NCI-H1694 (cell line): ENCODE data around the gene NEUROG3.
"Not testable (repeated sequence)": the region's sequence is repeated elsewhere in the genome, so short reads cannot be mapped to it uniquely, and the experiment has no call there.

Source experiments
- DNase-seq: peaks from one replicate; lab custom pipeline; 2025; lab: John Stamatoyannopoulos, UW

Gene NEUROG3

GRCh38 chr10:69571618-69572158 lies 1.5 kb downstream of the NEUROG3 start:
- DNase-seq = no peak

- no peak for DNase-seq
These were observed 3.0 kb downstream of the NEUROG3 start for GRCh38 chr10:69570050-69570816.

- DNase-seq = no peak
These were observed 3.8 kb downstream of the NEUROG3 start for GRCh38 chr10:69569396-69569934.

GRCh38 chr10:69568472-69569395 lies 4.5 kb downstream of the NEUROG3 start:
- DNase-seq = no peak

- no peak for DNase-seq
These were observed 5.3 kb downstream of the NEUROG3 start for GRCh38 chr10:69567920-69568319.

DNA sequence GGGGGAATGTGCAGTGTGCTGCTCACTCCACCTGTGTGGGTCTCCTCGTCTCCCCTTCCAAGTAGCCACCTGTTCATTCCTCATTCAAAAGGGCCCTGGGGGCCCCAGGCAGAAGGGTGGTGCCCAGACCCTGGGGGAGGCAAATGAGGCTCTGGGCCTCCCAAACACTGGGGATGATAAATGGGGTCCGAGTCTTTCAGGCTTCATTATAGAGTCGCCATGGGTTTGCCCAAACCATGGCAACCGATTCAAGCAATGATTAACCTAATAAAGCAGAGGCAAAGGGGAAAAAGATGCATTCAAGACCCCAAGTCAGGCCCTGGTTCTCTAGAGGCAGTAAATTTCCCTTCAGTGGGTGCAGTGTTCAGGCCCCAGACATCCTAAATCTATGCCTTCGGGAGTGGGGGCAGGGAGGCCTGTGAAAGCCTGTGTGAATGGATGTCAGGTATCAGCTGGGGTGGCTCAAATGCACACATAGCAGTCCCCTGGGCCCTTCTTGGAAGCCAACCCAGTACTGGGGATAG lies 10.4 kb downstream of the NEUROG3 start:
- DNase-seq = no peak

GRCh38 chr10:69559525-69559924 lies 13.7 kb downstream of the NEUROG3 start:
- no peak for DNase-seq

- DNase-seq = no peak
These were observed 14.7 kb downstream of the NEUROG3 start for GRCh38 chr10:69558559-69558958.

DNA sequence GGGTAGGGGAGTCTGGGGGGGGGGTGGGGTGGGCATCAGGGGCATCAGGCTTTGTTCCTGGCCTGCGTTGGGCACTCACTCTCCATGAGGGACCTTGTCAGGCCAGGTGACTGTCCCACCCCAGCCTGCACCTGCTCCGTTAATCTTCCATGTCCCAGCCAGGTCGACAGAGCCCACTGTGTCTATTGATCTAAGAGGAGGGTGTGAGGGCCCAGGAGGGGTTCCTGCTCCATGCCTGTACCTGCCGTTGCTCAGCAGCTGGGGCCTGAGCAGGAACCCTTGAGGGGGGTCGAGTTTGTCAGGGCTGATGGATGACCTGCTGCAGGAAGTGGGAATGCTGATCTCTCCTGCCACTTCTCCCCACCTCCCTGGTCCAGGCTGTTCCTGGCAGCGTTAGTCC lies 18.6 kb downstream of the NEUROG3 start:
- no peak for DNase-seq

DNA sequence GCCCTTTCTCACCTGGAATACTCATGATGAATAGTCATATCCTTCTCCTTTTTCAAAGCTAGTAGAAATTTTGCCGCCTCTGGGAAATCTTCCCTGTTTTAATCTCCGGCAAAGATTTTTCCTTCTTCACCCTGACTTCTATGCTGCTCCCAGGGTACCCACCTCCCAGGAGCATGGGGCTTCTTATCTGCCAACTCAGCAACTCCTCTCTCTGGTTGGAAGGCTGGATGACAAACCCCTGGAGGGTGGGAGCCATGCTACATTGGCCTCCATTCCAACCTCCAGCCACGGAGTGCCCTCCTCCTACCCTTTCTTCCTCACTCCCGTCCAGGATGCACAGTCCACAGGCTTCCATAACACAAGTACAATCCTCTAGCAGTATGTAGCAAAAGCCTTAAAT lies 19.9 kb downstream of the NEUROG3 start:
- no peak for DNase-seq

DNA sequence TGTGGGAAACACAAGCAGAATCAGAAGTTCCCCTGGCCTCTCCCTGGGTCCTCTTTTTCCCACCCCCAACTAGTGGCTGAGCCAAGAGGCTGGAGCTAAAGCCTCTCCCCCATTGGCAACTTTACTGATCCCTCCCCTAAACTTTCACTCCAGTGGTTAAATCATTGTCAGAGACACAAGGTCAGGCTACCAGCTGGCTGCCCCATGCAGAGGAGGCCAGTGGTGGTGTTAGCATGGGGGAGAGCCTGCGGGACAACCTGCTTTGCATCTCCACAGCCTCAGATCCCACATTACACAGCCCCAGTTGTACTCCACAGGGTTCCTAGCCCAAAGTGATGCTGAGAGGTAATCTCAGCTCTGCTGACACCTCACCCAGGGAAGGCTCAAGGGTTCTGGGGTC lies 21.0 kb downstream of the NEUROG3 start:
- DNase-seq = no peak

DNA sequence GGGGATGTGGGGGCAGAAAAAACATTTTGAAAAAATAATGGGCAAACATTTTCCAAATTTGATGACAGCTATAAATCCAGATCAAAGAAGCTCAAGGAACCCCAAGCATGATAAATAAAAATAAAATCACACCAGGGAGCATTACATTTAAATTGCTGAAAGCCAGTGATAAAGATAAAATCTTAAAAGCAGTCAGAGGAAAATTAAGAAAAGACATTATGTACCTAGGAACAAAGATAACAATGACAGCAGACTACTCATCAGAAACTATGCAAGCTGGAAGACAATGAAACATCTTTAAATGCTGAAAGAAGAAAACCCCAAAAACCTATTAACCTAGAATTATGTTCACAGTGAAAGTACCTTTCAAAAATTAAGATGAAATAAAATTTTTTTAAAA lies 23.3 kb downstream of the NEUROG3 start:
- DNase-seq = no peak

DNA sequence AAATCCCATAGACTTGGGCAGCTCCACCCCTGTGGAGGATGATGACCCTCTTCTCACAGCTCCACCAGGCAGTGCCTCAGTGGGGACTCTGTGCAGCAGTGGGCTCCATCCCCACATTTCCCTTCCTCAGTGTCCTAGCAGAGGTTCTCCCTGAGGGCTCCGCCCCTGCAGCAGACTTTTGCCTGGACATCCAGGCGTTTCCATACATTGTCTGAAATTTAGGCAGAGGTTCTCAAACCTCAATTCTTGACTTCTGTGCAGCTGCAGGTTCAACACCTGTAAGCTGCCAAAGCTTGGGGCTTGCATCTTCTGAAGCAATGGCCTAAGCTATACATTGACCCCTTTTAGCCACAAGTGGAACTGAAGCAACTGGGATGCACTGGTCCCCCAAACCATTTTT lies 31.8 kb downstream of the NEUROG3 start:
- DNase-seq = no peak

- DNase-seq = no peak
These were observed 34.8 kb downstream of the NEUROG3 start for GRCh38 chr10:69538461-69538860.

- no peak for DNase-seq
These were observed 35.8 kb downstream of the NEUROG3 start for GRCh38 chr10:69537449-69537848.

DNA sequence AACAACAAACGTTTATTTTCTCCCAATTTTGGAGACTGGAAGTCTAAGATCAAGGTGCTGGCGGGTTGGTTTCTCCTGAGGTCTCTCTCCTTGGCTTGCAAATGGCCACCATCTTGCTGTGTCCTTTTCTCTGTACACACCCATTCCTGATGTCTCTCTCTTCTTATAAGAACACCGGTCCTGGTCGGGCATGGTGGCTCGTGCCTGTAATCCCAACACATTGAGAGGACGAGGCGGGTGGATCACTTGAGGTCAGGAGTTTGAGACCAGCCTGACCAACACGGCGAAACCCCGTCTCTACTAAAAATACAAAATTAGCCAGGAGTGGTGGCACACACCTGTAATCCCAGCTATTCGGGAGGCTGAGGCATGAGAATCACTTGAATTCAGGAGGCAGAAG lies 36.7 kb downstream of the NEUROG3 start:
- not testable (repeated sequence) for DNase-seq

DNA sequence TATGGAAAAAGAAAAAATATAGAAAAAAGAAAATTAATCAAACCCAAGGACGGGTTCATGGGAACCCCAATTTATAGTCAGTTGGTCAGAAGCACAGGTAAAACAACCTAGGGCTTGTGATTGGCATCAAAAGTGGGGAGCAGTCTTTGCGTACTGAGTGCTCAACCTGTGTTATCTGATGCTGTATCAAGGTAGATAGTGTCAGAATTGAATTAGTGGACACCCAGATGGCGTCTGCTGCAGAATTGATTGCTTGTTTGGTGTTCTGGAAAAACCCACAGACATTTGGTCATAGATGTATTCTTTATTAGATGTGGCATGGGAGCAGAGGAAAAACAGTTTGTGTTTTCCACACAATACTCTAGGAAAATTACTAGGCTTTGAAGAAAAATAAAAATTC lies 39.6 kb downstream of the NEUROG3 start:
- no peak for DNase-seq

- DNase-seq = no peak
These were observed 45.3 kb downstream of the NEUROG3 start for GRCh38 chr10:69527961-69528360.
